PFSK-1 (cell line): ENCODE measurements around the gene TPBG.

Experiments
- FOXP2 ChIP-seq: optimal IDR thresholded peaks from 2 replicates; pipeline ENCODE3; 2011; ENCODE audit warnings: borderline replicate concordance, control low read depth, inconsistent platforms; ENCODE audit not compliant: insufficient read depth; ENCODE audit errors: extremely low read length, extremely low read depth
- POLR2AphosphoS5 ChIP-seq: IDR thresholded peaks from 2 replicates; pipeline ENCODE4 v1.6.1; 2012; ENCODE audit warnings: low read depth, mild to moderate bottlenecking, control low read depth, low read length, moderate library complexity
- SIN3A ChIP-seq: IDR thresholded peaks from 2 replicates; pipeline ENCODE4 v1.6.1; 2012; ENCODE audit warnings: mild to moderate bottlenecking, low read length, moderate library complexity, borderline replicate concordance; ENCODE audit not compliant: insufficient read depth
- TAF1 ChIP-seq: IDR thresholded peaks from 2 replicates; pipeline ENCODE4 v1.6.1; 2012; ENCODE audit warnings: low read length, control low read depth, borderline replicate concordance; ENCODE audit not compliant: insufficient read depth
- TF ChIP-seq, protein P1 (sequence below), 2 experiments: IDR thresholded peaks; 2 replicates each; pipeline versions ENCODE4 v1.6.1 to v1.8.0; 2011 to 2012; ENCODE audit warnings: low read depth in 2 of 2, low read length in 2 of 2, control low read depth in 1 of 2, inconsistent platforms in 1 of 2, mild to moderate bottlenecking in 1 of 2, moderate library complexity in 1 of 2; ENCODE audit not compliant: insufficient read depth in 1 of 2

TPBG gene

DNA sequence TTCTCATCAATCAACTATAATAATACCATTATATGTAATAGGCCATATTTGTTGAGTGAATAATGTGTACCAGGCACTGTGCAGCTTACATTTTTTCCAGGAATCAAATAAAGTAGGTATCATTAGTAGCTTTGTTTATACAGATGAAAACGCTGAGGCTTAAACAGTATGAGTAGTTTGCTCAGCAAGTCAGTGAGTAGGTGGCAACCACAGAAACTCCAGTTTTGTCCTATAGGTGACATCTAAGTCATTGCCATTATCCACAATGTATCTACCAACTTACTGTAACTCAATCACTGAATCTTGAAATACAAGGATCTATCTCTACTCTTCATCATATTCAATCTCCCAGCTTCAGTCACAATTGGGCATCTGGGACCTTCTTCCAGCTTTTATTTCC lies 29.8 kb upstream of the TPBG start:
- TF ChIP-seq SIN3A (no peak), POLR2AphosphoS5 (no peak), FOXP2 (no peak), TAF1 (no peak)
- TF ChIP-seq, protein P1, sequence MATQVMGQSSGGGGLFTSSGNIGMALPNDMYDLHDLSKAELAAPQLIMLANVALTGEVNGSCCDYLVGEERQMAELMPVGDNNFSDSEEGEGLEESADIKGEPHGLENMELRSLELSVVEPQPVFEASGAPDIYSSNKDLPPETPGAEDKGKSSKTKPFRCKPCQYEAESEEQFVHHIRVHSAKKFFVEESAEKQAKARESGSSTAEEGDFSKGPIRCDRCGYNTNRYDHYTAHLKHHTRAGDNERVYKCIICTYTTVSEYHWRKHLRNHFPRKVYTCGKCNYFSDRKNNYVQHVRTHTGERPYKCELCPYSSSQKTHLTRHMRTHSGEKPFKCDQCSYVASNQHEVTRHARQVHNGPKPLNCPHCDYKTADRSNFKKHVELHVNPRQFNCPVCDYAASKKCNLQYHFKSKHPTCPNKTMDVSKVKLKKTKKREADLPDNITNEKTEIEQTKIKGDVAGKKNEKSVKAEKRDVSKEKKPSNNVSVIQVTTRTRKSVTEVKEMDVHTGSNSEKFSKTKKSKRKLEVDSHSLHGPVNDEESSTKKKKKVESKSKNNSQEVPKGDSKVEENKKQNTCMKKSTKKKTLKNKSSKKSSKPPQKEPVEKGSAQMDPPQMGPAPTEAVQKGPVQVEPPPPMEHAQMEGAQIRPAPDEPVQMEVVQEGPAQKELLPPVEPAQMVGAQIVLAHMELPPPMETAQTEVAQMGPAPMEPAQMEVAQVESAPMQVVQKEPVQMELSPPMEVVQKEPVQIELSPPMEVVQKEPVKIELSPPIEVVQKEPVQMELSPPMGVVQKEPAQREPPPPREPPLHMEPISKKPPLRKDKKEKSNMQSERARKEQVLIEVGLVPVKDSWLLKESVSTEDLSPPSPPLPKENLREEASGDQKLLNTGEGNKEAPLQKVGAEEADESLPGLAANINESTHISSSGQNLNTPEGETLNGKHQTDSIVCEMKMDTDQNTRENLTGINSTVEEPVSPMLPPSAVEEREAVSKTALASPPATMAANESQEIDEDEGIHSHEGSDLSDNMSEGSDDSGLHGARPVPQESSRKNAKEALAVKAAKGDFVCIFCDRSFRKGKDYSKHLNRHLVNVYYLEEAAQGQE (IDR thresholded peaks at IDR 0.05; ENCODE audit: insufficient read depth in 1 of 2, low read depth in 2 of 2, low read length in 2 of 2), result no peak

DNA sequence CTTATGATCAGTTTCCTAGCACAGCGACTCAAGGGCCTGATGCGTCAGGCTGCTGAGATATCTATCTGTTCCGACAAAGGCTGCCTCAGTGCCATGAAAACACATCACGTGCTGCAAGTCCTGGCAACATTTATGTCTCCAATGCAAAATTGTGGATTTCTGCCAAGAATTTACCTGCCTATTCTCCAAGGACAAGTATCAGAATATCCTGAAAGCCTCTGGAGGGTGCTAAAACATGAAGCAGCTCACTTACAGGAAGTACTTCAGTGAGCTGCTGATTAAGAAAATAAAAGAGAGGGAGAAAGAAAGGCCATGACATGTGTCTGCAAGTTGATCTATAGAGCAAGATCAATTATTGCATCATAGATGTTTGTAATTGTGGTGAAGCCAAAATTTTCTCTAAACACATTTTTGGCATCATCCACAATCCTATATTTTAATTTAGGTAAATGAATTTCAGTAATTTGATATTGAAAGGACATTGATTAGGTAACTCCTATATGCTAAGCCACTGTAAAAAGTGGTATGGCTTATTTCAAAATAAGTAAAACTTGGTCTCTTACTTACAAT lies 25.8 kb upstream of the TPBG start:
- no peak for TF ChIP-seq POLR2AphosphoS5
- TF ChIP-seq TAF1, result no peak
- TF ChIP-seq SIN3A, result no peak
- TF ChIP-seq, protein P1 (IDR thresholded peaks at IDR 0.05; ENCODE audit: insufficient read depth in 1 of 2, low read depth in 2 of 2, low read length in 2 of 2), result no peak
- TF ChIP-seq FOXP2, result no peak

DNA sequence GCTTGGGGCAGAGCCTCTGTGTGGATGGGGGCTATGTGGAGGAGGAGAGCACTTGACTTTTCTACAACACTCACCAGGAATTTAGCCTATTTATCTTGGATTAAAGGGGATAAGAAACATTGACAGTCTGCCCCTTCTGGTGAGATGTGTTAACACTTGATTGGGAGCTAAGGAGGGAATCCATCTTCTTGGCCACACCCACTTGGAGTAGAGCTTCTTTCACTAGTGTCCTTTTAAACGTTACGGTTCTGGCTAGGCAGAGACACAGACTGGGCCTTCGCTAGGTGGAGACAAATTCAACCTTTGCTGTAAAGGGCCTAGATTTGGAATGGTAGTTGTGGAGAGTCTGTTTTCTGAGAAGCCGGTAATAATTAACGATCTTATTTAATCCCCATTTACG lies 15.5 kb upstream of the TPBG start:
- TF ChIP-seq FOXP2 (no peak), SIN3A (no peak), TAF1 (no peak), POLR2AphosphoS5 (no peak)
- TF ChIP-seq, protein P1 (IDR thresholded peaks at IDR 0.05; ENCODE audit: insufficient read depth in 1 of 2, low read depth in 2 of 2, low read length in 2 of 2), result no peak

DNA sequence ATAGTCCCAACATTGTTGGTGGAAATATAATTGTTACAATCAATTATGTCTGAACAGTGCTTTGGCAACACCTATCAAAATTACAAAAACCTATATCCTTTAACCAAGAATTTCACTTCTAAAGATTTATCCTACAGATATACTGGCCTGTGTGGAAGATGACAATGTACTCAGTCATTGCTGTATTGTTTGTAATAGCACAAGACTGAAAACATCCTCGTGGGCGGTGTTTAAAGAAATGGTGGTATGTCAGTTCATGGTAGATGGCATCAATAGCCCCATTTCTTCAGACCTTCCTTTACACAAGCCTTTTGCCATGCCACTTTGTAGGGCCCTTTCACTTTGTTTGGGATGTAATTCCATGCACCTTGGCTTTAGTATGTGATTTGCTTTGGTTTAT lies 9.8 kb upstream of the TPBG start:
- TF ChIP-seq SIN3A (no peak), TAF1 (no peak), FOXP2 (no peak), POLR2AphosphoS5 (no peak)
- TF ChIP-seq, protein P1 (IDR thresholded peaks at IDR 0.05; ENCODE audit: insufficient read depth in 1 of 2, low read depth in 2 of 2, low read length in 2 of 2), result no peak
